Measurements from ENCODE around the gene SLC15A5.

SLC15A5 gene

GRCh38 chr12:16294376-16294956 lies 17.0 kb upstream of the SLC15A5 start:
- no peak for DNase-seq (ENCODE audit: low read depth)
- in situ Hi-C loops (cut with HindIII; ENCODE audit: low sequenced_read_pairs) = no loop called here
- TF ChIP-seq CTCF (IDR thresholded peaks at IDR 0.05; ENCODE audit: low read depth, low read length, missing control alignments) = no peak
- H3K4me3 ChIP-seq (ENCODE audit: low read depth, low read length) = no peak overlapping the region

DNA sequence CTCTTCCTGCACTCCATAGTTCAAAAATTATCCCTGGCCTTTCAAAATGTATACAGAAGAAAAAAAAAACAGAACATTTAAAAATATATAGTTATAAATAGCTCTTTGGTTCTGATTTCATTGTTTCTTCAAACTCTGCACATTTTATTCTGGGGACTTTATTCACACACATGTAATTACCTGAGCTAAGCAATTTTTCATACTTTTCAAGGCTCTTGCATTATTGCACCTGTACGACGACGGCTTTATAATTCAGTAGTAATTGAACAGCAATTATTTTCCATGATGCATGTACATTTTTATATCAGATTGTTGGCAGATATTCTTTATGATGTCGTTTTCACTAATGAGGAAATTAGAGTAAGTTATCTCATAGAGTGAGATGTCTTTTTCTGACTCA lies 13.5 kb upstream of the SLC15A5 start:
- H3K4me3 ChIP-seq (ENCODE audit: low read depth, low read length) = no peak overlapping the region
- in situ Hi-C loops (cut with HindIII; ENCODE audit: low sequenced_read_pairs) = no loop called here
- DNase-seq (ENCODE audit: low read depth) = no peak
- no peak for TF ChIP-seq CTCF (IDR thresholded peaks at IDR 0.05; ENCODE audit: low read depth, low read length, missing control alignments)

DNA sequence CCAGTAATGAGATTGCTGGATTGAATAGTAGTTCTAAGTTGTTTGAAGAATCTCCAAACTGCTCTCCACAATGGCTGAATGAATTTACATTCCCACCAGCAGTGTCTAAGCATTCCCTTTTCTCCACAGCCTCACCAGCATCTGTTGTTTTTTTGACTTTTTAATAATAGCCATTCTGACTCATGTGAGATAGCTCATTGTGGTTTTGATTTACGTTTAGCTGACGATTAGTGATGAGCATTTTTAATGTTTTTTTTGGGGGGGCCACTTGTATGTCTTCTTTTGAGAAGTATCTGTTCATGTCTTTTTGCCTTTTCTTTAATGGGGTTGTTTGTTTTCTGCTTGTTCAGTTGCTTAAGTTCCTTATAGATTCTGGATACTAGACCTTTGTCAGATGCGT lies 8.1 kb upstream of the SLC15A5 start:
- no peak for TF ChIP-seq CTCF (IDR thresholded peaks at IDR 0.05; ENCODE audit: low read depth, low read length, missing control alignments)
- DNase-seq (ENCODE audit: low read depth) = no peak
- in situ Hi-C loops (cut with HindIII; ENCODE audit: low sequenced_read_pairs) = no loop called here
- H3K4me3 ChIP-seq (ENCODE audit: low read depth, low read length) = no peak overlapping the region

- no peak overlapping the region for H3K4me3 ChIP-seq (ENCODE audit: low read depth, low read length)
- TF ChIP-seq CTCF (IDR thresholded peaks at IDR 0.05; ENCODE audit: low read depth, low read length, missing control alignments) = no peak
- DNase-seq (ENCODE audit: low read depth) = no peak
- in situ Hi-C loops (cut with HindIII; ENCODE audit: low sequenced_read_pairs) = no loop called here
Measured at GRCh38 chr12:16282978-16283377, 5.5 kb upstream of the SLC15A5 start.

DNA sequence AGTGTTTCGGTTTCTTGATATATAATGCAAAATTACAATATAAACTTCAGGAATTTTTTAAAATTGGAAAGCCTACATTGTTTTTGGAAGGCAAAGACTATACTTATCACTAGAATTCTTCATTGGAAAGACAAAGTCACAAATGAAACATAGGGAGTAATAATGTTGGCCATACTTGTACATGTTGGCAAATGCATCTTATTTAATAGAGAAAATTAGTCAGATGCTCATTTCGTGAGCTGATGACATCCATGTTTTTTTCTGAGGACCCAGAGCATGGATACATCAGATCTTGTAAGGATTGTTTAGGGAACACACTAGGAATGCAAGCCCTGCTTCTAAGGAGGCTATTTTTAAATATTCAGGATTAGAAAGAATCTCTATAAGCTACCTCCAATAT lies 4.6 kb upstream of the SLC15A5 start:
- TF ChIP-seq CTCF (IDR thresholded peaks at IDR 0.05; ENCODE audit: low read depth, low read length, missing control alignments) = no peak
- no peak for DNase-seq (ENCODE audit: low read depth)
- in situ Hi-C loops (cut with HindIII; ENCODE audit: low sequenced_read_pairs) = no loop called here
- H3K4me3 ChIP-seq (ENCODE audit: low read depth, low read length) = no peak overlapping the region

- TF ChIP-seq CTCF (IDR thresholded peaks at IDR 0.05; ENCODE audit: low read depth, low read length, missing control alignments) = no peak
- in situ Hi-C loops (cut with HindIII; ENCODE audit: low sequenced_read_pairs) = no loop called here
Measured at GRCh38 chr12:16281157-16281556, 3.7 kb upstream of the SLC15A5 start.

DNA sequence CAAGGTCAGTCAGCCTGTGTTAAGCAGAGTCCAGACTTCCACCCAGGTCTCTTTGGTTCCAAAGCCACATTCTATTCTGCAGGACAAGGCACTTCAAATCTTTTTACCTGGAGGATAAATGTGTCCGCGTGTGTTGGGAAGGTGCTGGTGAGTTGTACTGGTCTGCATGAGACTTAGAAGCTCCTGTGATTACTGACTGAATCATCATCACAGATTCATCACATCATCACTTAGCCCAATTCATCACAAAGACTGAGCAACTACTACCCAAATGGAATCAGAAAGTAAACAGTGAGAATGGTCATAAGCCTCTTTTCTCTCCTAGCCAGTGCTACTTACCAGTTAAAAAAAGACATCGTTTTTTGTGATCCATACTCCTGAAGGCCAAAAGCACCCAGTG lies 5.3 kb downstream of the SLC15A5 start:
- H3K4me3 ChIP-seq (ENCODE audit: low read depth, low read length) = no peak overlapping the region
- TF ChIP-seq CTCF (IDR thresholded peaks at IDR 0.05; ENCODE audit: low read depth, low read length, missing control alignments) = no peak
- no peak for DNase-seq (ENCODE audit: low read depth)
- in situ Hi-C loops (cut with HindIII; ENCODE audit: low sequenced_read_pairs) = no loop called here

More at GRCh38 chr12:16281157-16281556, 3.7 kb upstream of the SLC15A5 start:
- no peak for DNase-seq (ENCODE audit: low read depth)
- H3K4me3 ChIP-seq (ENCODE audit: low read depth, low read length) = no peak overlapping the region

All from astrocyte of the cerebellum (primary cell).